ENCODE measurements around the gene GUCD1.
"Not testable (repeated sequence)": the region's sequence is repeated elsewhere in the genome, so short reads cannot be mapped to it uniquely, and the experiment has no call there.

GUCD1 gene

GRCh38 chr22:24563246-24563645 is 8.3 kb upstream of the GUCD1 start:
- no peak for DNase-seq

- no peak for DNase-seq
Observed at GRCh38 chr22:24559471-24559870, 4.5 kb upstream of the GUCD1 start.

- DNase-seq, result peak; percentile 93
Observed at GRCh38 chr22:24555165-24556039, 464 bp upstream of the GUCD1 start, which contains the start of gene SNRPD3. Gene SNRPD3 (plus strand): TSS chr22:24555999. CDS start chr22:24557675, 1,676 bp downstream.

DNA sequence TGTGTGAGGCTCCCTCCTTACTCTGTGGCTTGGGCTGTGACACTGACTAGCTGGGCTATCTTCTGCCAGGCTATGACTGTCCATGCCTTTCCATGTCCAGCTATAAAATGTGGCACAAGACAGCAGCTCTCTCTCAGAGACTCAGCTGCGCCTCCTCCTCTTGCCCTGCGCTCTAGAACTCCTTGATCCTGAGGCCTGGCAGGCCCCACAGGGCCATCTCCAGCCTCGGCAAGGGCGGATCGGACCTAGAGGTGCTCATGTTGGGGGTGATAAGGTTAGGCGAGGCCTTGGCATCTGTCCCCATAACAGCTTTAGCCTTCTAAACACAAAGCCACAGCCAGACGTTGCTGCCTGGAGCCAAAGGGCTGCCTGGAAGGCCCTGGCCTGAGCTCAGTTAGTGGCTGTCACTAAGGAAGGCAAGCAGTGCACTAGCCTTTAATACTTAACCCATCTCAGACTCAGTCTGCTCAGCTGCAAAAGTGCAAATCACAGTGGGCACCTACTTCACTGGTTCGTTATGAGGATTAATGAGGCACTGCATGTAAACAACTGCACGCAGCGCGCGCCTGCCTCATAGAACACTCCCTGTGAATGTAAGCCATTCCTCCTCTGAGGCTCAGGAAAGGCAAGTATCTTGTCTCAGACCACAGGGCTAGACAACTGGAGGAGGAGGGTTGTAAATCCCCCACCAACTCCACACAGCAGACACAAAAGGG is 1.2 kb downstream of the GUCD1 start:
- no peak for DNase-seq

GRCh38 chr22:24552503-24553286 is 2.2 kb downstream of the GUCD1 start:
- DNase-seq, result not testable (repeated sequence)

- no peak for DNase-seq
Observed at GRCh38 chr22:24550902-24551435, 4.0 kb downstream of the GUCD1 start.

DNA sequence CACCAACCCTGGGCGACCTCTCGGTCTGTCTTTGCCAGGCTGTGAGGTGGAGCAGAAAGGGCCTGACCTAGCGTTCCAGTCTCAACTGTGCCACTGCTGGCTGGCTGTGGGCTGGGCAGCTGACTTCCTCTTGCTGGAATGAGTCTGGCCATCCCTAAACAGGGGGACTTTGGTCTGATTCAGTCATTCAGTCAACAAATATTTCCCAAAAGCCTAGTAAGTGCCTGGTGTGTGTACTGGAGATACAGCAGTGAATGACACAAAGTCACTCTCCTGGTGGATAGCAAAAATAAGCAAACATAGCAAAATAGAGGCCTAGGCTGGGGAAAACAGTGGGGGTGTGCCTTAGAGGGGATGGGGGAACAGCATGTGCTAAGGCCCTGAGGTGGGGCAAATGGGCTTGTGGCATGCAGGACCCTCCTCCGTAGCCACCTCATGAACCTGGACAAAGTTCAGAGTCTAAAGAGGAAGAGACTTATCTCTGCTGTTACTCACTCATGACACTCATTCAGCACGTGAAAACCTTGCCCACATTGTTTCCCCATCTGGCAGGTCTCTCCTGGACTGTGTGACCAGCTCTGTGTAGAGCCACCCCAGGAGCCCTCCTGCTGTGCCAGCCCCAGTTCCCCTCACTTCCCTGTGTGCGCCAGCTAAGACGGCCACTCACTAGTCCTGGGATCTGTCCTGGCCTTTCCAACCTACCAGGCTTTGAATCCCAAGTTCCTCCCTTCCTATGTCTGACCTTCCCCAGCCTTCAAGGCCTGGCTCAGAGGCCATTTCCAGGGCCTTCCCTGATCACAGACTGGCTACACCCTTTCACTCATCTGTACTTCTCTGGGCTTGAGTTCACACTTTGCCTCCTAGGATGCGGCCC is 4.7 kb downstream of the GUCD1 start:
- DNase-seq, result no peak

DNA sequence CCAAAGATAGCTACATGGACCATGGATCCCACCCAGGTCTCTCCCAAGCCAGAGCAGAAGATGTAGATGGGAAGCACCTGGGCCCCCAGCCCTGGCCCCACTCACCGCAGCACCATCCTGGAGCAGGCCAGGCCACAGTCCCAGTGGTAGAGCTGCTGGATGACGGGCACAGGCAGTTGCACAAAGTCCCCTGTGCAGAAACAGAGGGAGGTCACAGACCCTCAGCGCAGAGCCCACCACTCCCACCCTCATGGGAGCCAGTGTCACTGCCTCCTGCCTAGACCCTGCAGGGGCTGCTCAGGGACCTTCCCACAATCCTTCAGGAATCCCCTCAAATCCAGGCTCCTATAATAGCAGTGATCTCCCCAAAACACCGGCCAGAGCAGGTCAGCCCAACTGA is 6.1 kb downstream of the GUCD1 start:
- DNase-seq, result no peak

DNA sequence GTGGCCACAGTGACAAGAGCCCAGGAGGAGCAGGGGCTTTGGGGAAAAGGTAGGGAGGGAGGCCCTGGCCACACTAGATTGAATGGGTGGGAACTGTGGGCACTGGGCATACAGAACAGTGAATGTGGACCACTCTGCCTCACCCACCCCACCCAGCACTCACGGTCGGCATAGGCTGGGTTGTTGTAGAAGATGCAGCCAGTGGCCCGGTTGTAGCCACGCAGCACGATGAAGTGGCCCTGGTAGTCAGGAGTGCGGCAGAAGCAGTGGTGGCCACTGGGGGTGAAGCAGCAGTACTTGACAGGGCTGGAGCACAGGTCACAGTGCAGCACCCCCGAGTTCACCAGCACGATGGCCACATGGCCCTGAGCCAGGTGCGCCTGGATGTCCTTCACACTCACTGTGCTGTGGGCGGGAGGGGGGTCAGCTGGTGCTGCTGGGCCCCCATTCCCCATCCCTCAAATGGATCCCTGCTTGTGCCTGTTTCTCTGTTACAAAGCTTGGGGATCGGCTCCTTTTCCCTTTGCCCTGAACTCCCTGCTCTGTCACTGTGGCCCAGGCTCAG is 11.2 kb downstream of the GUCD1 start:
- DNase-seq, result no peak

GRCh38 chr22:24543185-24543601 is 11.7 kb downstream of the GUCD1 start:
- no peak for DNase-seq

DNA sequence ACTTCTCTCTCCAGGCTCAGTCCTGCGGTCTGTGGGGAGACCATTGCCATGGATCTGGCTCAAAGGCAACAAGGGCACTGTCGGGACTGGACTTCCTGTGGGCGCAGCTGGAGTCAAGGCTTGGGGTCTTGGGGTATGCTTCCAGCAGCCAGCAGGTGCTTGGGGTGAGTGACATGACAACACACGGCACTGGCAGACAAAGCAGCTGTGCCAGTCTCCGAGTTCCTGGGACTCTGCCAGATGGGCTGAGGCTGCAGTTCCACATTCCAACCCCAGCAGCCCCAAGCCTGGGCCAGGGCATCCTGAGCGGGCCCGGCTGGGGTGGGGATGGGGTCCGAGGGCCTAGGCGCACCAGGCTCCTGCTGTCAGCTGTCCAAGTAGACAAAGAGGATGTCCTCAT is 12.3 kb downstream of the GUCD1 start:
- DNase-seq, result peak; percentile 8

- no peak for DNase-seq
Observed at GRCh38 chr22:24541681-24542515, 13.0 kb downstream of the GUCD1 start.

- no peak for DNase-seq
Observed at GRCh38 chr22:24540470-24540869, 14.5 kb downstream of the GUCD1 start.

- no peak for DNase-seq
Observed at GRCh38 chr22:24536089-24536488, 18.8 kb downstream of the GUCD1 start.

GRCh38 chr22:24535348-24535747 is 19.6 kb downstream of the GUCD1 start:
- no peak for DNase-seq

GRCh38 chr22:24532075-24532474 is 22.9 kb downstream of the GUCD1 start:
- DNase-seq, result no peak

DNA sequence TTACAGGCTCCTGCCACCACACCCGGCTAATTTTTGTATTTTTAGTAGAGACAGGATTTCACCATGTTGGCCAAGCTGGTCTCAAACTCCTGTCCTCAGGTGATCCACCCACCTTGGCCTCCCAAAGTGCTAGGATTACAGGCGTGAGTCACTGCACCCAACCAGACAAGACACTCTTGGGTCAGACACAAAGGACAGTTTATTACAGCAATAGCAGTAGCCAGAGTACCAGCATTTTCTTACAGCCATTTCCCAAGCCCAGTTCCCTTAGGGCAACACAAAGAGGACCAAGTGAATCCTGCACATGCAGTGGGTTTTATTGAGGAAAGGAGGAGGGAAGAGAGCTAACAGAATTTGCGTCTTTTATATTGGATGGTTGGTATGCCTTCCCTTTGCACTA is 24.0 kb downstream of the GUCD1 start:
- not testable (repeated sequence) for DNase-seq

- DNase-seq, result no peak
Observed at GRCh38 chr22:24529898-24530297, 25.0 kb downstream of the GUCD1 start.

DNA sequence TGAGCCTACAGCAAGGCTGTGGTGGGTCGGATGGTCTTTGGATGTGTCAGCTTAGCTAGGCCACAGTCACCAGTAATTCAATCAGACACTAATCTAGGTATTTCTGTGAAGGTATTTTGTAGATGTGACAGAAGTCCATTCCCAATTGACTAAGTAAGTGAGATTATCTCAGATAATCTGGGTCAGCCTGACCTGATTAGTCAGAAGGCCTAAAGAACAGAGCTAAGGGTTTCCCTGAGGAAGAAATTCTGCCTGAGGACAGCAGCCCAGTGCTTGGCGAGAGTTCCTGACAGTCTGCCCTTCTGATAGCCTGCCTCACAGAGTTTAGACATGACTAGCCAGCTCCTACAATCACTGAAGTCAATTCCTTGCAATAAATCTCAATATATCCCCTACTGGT is 28.7 kb downstream of the GUCD1 start:
- DNase-seq, result no peak

GRCh38 chr22:24525416-24526037 is 29.4 kb downstream of the GUCD1 start:
- DNase-seq, result peak; percentile 65

All from NCI-H1694 treated with DMSO at 0.1 percent for 48 hours (cell line).